ENCODE data around the gene CREB3L1. TPM values are rescaled to one million over a fixed set of nuclear protein-coding genes. Genes with fewer than 3 reads are reported as not detected.

The CREB3L1 gene
- total RNA-seq, 4 donors from 2014 or later = 0.81 to 5.2 (median 1.7) TPM

DNA sequence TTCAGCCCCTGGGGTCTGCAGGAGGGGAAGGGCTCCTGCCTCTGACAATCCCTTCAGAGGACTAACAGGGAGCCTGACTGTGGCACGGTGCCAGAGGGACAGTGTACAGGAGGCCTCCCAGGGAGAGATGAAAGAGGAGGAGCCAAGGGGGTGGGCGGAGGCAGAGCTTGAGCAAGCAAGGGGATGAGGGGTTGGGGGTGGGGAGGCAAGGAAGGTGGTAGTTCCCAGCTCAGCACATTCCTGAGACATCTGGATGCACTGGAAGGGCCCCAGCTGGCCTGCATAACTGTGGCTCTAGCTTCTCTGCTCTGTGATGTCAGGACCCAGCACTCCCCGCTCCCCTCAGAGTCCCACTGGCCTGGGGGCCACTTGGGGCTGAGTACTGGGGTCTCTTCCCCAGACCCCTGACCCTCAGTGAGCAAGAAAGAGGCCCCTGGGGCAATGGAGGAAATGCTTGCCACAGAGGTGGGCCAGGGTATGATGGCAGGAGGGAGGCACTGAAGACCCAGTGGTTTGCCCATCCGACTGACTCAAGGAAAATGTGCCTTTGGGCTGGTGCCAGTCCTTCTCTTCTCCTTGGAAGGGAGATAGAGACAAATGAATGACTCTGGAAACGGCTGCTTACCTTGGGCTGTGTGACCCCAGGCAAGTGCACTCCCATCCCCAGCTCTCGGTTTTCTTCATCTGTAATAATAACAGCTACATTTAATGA is 13.3 kb downstream of the CREB3L1 start:
- no peaks in the 10 kb centered on the region for H3K9me3 ChIP-seq
- ATAC-seq = peak; percentile 74
- H3K27ac ChIP-seq = peak overlapping the region in 3 of 4 donors; percentile 63 to 72 (median 66)
- H3K27me3 ChIP-seq = no peaks in the 10 kb centered on the region
- no peaks in the 10 kb centered on the region for H3K36me3 ChIP-seq
- TF ChIP-seq POLR2A (IDR thresholded peaks at IDR 0.05) = no peak
- TF ChIP-seq, protein P1, sequence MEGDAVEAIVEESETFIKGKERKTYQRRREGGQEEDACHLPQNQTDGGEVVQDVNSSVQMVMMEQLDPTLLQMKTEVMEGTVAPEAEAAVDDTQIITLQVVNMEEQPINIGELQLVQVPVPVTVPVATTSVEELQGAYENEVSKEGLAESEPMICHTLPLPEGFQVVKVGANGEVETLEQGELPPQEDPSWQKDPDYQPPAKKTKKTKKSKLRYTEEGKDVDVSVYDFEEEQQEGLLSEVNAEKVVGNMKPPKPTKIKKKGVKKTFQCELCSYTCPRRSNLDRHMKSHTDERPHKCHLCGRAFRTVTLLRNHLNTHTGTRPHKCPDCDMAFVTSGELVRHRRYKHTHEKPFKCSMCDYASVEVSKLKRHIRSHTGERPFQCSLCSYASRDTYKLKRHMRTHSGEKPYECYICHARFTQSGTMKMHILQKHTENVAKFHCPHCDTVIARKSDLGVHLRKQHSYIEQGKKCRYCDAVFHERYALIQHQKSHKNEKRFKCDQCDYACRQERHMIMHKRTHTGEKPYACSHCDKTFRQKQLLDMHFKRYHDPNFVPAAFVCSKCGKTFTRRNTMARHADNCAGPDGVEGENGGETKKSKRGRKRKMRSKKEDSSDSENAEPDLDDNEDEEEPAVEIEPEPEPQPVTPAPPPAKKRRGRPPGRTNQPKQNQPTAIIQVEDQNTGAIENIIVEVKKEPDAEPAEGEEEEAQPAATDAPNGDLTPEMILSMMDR (IDR thresholded peaks at IDR 0.05) = no peak
- no peak for TF ChIP-seq EP300 (IDR thresholded peaks at IDR 0.05)
- no peak for TF ChIP-seq POLR2AphosphoS5 (IDR thresholded peaks at IDR 0.05)
- peaks cover 0 to 61% (median 26%) of the 10 kb centered on the region in 3 donors for H3K4me1 ChIP-seq
- 31 to 43% methylated on average over 2 of the region's 6 CpGs for WGBS, 2 donors (ENCODE audit: low coverage in 1 of 2)
- no peak overlapping the region for H3K4me3 ChIP-seq

DNA sequence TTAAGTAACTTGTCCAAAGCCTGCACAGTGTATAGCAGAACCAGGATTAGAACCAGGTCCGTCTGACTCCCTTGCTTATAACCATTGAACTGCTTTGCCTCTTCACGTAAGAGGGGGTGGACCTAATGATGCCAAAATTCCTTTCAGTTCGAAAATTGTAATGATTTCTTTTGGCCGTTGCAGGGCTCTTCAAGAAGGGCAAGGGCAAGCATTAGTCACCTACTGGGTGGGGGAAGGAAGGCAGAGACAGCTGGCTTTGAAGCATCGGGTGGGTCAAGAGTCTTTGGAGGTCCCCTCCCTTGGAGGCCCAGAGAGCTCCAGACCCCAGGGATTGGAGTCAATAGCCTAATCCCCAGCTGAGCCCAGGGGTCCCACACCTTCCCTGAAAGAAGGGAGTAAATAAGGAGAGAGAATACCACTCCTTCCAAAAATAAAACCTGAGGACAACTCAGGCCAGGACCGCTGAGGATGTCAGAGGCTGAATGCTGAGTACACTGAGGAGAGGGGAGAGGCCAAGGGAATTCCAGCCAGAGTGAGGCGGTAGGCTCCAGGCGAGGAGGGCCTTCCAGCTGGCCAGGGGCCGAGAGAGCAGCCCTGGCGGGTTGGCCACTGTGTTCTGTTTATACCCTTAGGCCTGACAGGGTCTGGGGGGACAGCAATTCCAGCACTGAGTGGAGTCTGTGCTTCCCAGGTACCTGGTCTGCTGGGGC is 14.1 kb downstream of the CREB3L1 start:
- peak; percentile 37 for ATAC-seq
- H3K27me3 ChIP-seq = no peaks in the 10 kb centered on the region
- peak overlapping the region in 3 of 4 donors; percentile 63 to 72 (median 66) for H3K27ac ChIP-seq
- no peak overlapping the region for H3K4me3 ChIP-seq
- 16 to 50% methylated on average over 2 to 10 of the region's 10 CpGs for whole genome bisulfite sequencing, 2 donors (ENCODE audit: low coverage in 1 of 2)
- H3K4me1 ChIP-seq = peaks cover 0 to 61% (median 32%) of the 10 kb centered on the region in 3 donors
- H3K9me3 ChIP-seq = no peaks in the 10 kb centered on the region
- H3K36me3 ChIP-seq = no peaks in the 10 kb centered on the region
- no peak for TF ChIP-seq EP300 (IDR thresholded peaks at IDR 0.05)
- no peak for TF ChIP-seq POLR2A (IDR thresholded peaks at IDR 0.05)
- no peak for TF ChIP-seq POLR2AphosphoS5 (IDR thresholded peaks at IDR 0.05)
- TF ChIP-seq, protein P1 (IDR thresholded peaks at IDR 0.05) = no peak

DNA sequence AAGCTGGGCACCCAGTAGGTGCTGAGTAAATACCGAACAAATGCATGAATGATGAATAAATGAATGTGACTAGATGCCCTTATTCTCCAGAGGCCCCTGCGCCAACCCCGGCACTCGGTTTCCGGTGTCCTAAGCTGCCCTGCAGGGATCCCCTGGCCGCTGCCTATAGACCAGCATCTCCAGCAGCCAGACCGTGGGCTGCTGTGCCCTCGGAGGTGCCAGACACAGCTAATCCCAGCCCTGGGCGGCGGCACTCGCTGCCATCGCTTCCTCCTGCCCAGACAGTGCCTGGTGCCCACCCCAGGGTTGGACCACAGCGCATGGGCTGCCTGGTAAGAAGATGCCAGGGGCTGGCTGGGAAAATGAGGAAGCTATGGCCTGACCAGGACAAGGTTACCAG is 15.6 kb downstream of the CREB3L1 start:
- WGBS, 2 donors (ENCODE audit: low coverage in 1 of 2) = 100% methylated on average over 1 of the region's 13 CpGs; no CpG with 5 or more reads in 1 of the 2 donors
- Histone ChIP-seq H3K9me3 (no peaks in the 10 kb centered on the region), H3K4me3 (no peak overlapping the region), H3K27me3 (peaks cover 4% of the 10 kb centered on the region), H3K4me1 (peaks cover 0 to 73% (median 38%) of the 10 kb centered on the region in 3 donors), H3K36me3 (no peaks in the 10 kb centered on the region), H3K27ac (no peak overlapping the region)
- TF ChIP-seq, protein P1 (IDR thresholded peaks at IDR 0.05) = no peak
- TF ChIP-seq POLR2AphosphoS5 (IDR thresholded peaks at IDR 0.05) = no peak
- TF ChIP-seq EP300 (IDR thresholded peaks at IDR 0.05) = no peak
- TF ChIP-seq POLR2A (IDR thresholded peaks at IDR 0.05) = no peak
- ATAC-seq = no peak

DNA sequence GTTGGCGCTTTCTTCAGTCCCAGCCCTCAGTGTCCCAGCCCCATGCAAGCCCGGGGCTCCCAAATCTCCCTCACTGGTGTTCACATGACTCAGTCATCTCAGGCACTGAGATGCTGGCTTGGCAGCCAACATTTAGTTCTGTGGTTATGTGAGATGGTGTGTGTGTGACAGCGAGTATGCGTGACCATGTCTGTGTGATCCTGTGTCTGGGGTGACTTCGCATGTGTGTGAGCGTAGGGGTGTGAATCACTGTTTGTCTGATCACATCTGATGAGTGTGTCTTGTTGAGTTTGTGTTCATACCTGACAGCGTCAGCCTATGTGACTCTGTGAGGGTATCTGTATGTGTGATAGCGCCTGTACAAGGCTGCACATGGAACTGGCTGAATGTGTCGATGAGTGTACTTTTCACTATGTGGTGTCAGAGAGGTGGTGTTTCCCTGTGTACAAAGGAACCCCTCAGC is 16.2 kb downstream of the CREB3L1 start:
- no peak for TF ChIP-seq EP300 (IDR thresholded peaks at IDR 0.05)
- no peak for TF ChIP-seq POLR2A (IDR thresholded peaks at IDR 0.05)
- TF ChIP-seq POLR2AphosphoS5 (IDR thresholded peaks at IDR 0.05) = no peak
- TF ChIP-seq, protein P1 (IDR thresholded peaks at IDR 0.05) = no peak
- WGBS, 2 donors (ENCODE audit: low coverage in 1 of 2) = 69 to 86% methylated on average over 1 to 2 of the region's 9 CpGs

More for the DNA sequence above, 16.2 kb downstream of the CREB3L1 start:
- H3K4me3 ChIP-seq = no peak overlapping the region
- ATAC-seq = no peak
- H3K9me3 ChIP-seq = no peaks in the 10 kb centered on the region
- H3K27me3 ChIP-seq = peaks cover 4% of the 10 kb centered on the region
- H3K36me3 ChIP-seq = no peaks in the 10 kb centered on the region
- H3K4me1 ChIP-seq = peaks cover 0 to 73% (median 38%) of the 10 kb centered on the region in 3 donors
- peak overlapping the region in 1 of 4 donors; percentile 2 for H3K27ac ChIP-seq

Data from gastroesophageal sphincter (tissue), 4 donors.